VCaP (cell line): ENCODE data around the gene CCDC192.
A peak's percentile ranks its signal among the peaks of the same experiment; 100 is the strongest.

Source experiments
- H3K27ac ChIP-seq: fragments of 450-650 bp; 2 replicates; pipeline ENCODE4 v1.5.1; 2017
- TF ChIP-seq, protein P1 (sequence below): fragments of 450-650 bp; conservative IDR thresholded peaks from 2 replicates; pipeline ENCODE4 v1.5.1; 2017; ENCODE audit warnings: mild to moderate bottlenecking, moderate library complexity

Gene CCDC192

DNA sequence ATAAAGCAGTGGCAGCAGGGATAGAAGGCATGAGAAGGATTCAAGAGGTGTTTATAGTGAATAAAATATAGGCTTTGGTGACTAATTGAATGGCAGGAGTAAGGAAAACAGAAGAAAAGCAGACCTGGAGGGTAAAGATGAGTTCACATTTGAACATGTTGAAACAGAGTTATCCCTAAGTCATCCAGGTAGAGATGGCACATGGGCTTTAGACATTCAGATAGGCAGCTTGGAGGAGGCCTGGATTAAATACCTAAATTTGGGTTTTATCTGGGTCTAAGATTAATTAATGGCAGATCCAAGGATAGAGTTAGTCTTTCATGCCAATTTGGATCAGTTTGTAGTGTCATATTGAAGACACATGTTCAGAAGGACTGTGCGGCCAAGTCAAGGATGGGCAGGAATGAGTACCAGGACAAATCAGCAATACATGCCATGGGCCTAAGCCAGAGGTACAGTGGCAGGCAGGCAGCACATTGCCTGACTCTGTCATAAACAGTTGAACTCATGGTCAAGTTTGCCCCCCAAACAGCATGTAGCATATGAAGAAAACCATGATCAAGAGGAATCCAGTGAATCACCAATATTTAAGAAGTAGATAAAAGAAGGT is 264.9 kb downstream of the CCDC192 start:
- no peak overlapping the region for H3K27ac ChIP-seq
- TF ChIP-seq, protein P1, sequence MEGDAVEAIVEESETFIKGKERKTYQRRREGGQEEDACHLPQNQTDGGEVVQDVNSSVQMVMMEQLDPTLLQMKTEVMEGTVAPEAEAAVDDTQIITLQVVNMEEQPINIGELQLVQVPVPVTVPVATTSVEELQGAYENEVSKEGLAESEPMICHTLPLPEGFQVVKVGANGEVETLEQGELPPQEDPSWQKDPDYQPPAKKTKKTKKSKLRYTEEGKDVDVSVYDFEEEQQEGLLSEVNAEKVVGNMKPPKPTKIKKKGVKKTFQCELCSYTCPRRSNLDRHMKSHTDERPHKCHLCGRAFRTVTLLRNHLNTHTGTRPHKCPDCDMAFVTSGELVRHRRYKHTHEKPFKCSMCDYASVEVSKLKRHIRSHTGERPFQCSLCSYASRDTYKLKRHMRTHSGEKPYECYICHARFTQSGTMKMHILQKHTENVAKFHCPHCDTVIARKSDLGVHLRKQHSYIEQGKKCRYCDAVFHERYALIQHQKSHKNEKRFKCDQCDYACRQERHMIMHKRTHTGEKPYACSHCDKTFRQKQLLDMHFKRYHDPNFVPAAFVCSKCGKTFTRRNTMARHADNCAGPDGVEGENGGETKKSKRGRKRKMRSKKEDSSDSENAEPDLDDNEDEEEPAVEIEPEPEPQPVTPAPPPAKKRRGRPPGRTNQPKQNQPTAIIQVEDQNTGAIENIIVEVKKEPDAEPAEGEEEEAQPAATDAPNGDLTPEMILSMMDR: no peak

DNA sequence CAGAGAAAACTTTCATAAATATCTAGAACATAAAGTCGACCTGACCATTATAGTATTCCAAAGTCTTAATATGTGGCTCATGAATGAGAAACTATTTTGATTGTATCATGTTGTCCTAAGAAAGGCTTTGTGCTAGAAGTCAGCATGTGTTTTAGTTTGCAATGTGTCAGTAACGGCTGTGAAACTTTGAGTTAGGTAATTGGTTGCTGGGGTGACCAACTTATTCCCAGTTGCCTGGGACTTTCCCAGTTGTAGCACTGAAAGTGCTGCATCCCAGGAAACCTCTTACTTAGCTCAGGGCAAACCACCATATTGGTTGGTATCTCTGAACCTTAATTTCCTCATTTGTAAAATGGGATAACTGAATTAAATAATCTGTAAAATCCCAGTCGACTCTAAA is 265.8 kb downstream of the CCDC192 start:
- TF ChIP-seq, protein P1: no peak
- no peak overlapping the region for H3K27ac ChIP-seq

DNA sequence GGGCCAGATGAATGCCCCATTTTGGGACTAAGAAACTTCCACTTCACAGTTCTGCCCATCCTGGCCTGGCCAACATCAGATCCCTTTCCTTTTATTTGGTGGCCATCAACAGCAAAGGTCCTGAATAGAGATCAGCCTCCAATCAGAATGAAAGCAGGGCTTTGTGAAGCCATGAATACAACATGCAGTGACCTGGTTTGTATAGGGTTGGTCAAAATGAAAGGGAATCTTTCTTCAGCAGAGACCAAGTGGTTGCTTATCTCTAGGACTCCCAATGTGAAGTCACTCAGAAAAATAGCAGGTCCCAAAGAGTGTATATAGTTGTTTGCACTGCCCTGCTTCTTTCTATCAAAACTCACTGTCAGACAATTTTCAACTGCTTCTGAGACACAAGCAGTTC is 266.5 kb downstream of the CCDC192 start:
- no peak overlapping the region for H3K27ac ChIP-seq
- TF ChIP-seq, protein P1: no peak

DNA sequence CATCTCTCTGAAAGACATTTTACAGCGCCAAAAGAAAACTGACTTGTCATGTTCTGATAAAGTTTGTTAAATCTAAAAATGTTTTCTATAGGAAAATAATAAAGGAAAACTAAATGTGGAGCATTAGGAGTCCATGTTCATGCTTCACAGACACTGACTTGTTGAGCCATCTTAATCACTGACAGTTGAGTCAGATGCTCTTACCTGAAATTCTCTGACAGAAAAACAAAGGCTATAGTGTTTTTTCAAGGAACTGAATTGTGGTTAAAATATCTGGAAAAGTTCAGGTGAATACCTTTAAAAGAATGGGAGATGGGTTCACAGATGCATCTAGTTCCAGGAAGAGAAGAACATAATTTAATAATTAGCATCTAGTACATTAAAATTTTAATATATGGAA is 266.9 kb downstream of the CCDC192 start:
- H3K27ac ChIP-seq: no peak overlapping the region
- TF ChIP-seq, protein P1: no peak

DNA sequence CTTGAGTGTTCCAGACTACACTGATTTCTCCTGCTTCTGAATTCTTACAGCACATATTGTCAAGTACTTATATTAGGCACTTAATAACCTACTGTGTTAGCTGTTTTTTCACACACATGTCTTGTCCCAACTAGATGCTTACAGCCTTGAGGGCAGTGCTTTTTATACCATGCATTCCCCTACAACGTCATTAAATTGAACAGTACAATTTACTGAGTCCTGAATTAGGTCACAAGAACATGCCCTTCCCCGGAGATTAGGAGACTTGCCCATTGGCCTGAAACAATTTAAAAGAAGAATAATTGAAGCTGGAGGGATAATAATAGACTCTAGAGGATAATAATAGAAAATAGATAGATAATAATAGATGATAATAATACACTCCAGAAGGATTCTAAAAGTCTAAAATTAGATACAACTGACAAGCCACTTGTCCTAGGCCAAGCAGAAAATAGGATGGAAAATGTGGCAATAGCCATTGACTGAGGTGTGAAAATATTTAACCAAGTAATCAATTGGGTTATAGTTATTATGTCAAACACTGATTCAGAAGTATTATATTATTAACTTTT is 267.7 kb downstream of the CCDC192 start:
- H3K27ac ChIP-seq: no peak overlapping the region
- TF ChIP-seq, protein P1: no peak

DNA sequence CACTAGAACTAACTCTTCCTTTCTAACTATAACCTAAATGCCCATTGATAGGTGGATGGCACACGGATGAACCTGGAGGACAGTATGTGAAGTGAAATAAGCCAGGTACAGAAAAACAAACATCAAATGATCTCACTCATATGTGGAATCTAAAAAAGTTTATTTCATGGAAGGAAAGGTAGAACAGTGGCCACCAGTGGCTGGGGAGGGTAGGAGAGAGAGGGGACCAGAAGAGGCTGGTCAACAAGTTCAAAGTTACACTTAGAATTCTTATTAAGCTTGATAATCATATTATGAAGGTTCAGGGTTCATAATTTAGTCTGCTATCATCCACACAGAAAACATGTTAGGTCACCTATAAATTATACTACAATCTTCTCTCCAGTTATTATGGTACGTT is 272.8 kb downstream of the CCDC192 start:
- TF ChIP-seq, protein P1: peak; percentile 31; the same call in 1 of the 2 replicates
- no peak overlapping the region for H3K27ac ChIP-seq

DNA sequence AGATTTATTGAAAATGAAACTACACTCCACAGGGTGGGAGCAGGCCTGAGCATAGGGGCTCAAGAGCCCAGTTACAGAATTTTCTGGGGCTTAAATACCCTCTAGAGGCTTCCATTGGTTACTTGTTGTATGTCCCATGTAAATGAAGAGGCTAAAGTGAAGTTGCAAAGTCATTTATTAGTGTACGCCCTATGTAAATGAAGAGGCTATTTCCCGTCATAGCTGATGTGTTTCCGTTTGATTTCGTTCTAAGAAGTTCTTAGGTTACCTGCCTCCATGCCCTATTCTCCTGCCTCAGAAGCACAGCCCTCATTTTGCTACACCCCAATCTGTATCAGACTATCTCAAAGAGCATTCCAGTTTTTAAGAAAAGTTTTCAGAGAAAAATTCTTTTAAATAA is 273.3 kb downstream of the CCDC192 start:
- no peak overlapping the region for H3K27ac ChIP-seq
- TF ChIP-seq, protein P1: no peak
